Neural cell (in vitro differentiated cells): Measurements from ENCODE around the gene HMCN2.

ENCODE experiments used
- CTCF ChIP-seq: fragments of 450-650 bp; IDR thresholded peaks from 2 replicates; pipeline ENCODE4 v1.5.1; 2014; ENCODE audit warnings: antibody characterized with exemption, mild to moderate bottlenecking, moderate library complexity; ENCODE audit not compliant: poor library complexity, severe bottlenecking
- EP300 ChIP-seq: fragments of 450-650 bp; conservative IDR thresholded peaks from 2 replicates; pipeline ENCODE4 v1.6.1; 2014; ENCODE audit warnings: antibody characterized with exemption, mild to moderate bottlenecking, moderate library complexity; ENCODE audit not compliant: poor library complexity, severe bottlenecking
- EZH2 ChIP-seq: fragments of 200-600, 300-800 bp; shearing (Covaris generic), sonication (generic); IDR thresholded peaks from 2 replicates; pipeline ENCODE4 v1.6.1; 2014; ENCODE audit warnings: antibody characterized with exemption, low read length, borderline replicate concordance, mild to moderate bottlenecking; ENCODE audit not compliant: insufficient read depth, poor library complexity, severe bottlenecking
- MXI1 ChIP-seq: fragments of 450-650 bp; conservative IDR thresholded peaks from 2 replicates; pipeline ENCODE4 v1.6.1; 2014; ENCODE audit warnings: antibody characterized with exemption, mild to moderate bottlenecking; ENCODE audit not compliant: poor library complexity, severe bottlenecking
- POLR2AphosphoS5 ChIP-seq: IDR thresholded peaks from 2 replicates; pipeline ENCODE4 v1.6.1; 2012
- RAD21 ChIP-seq: fragments of 450-650 bp; conservative IDR thresholded peaks from 2 replicates; pipeline ENCODE4 v1.6.1; 2014; ENCODE audit warnings: antibody characterized with exemption, mild to moderate bottlenecking, moderate library complexity
- SMC3 ChIP-seq: fragments of 450-650 bp; conservative IDR thresholded peaks from 2 replicates; pipeline ENCODE4 v1.6.1; 2014; ENCODE audit warnings: antibody characterized with exemption, mild to moderate bottlenecking, moderate library complexity; ENCODE audit not compliant: poor library complexity
- TAF1 ChIP-seq: IDR thresholded peaks from 2 replicates; pipeline ENCODE4 v1.6.1; 2012; ENCODE audit warnings: low read depth
- TF ChIP-seq, protein P1 (sequence below): IDR thresholded peaks from 2 replicates; pipeline ENCODE4 v1.6.1; 2012; ENCODE audit warnings: borderline replicate concordance

GRCh38 chr9:130264414-130265350 is 878 bp upstream of the HMCN2 start:
- TF ChIP-seq EZH2, result no peak
- TF ChIP-seq, protein P1, sequence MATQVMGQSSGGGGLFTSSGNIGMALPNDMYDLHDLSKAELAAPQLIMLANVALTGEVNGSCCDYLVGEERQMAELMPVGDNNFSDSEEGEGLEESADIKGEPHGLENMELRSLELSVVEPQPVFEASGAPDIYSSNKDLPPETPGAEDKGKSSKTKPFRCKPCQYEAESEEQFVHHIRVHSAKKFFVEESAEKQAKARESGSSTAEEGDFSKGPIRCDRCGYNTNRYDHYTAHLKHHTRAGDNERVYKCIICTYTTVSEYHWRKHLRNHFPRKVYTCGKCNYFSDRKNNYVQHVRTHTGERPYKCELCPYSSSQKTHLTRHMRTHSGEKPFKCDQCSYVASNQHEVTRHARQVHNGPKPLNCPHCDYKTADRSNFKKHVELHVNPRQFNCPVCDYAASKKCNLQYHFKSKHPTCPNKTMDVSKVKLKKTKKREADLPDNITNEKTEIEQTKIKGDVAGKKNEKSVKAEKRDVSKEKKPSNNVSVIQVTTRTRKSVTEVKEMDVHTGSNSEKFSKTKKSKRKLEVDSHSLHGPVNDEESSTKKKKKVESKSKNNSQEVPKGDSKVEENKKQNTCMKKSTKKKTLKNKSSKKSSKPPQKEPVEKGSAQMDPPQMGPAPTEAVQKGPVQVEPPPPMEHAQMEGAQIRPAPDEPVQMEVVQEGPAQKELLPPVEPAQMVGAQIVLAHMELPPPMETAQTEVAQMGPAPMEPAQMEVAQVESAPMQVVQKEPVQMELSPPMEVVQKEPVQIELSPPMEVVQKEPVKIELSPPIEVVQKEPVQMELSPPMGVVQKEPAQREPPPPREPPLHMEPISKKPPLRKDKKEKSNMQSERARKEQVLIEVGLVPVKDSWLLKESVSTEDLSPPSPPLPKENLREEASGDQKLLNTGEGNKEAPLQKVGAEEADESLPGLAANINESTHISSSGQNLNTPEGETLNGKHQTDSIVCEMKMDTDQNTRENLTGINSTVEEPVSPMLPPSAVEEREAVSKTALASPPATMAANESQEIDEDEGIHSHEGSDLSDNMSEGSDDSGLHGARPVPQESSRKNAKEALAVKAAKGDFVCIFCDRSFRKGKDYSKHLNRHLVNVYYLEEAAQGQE, result no peak
- TF ChIP-seq MXI1, result no peak
- TF ChIP-seq CTCF, result no peak
- TF ChIP-seq POLR2AphosphoS5, result no peak
- no peak for TF ChIP-seq RAD21
- no peak for TF ChIP-seq EP300
- TF ChIP-seq SMC3, result no peak
- no peak for TF ChIP-seq TAF1
